Stimulated activated CD4-positive, alpha-beta T cell treated with anti-CD3 and anti-CD28 coated beads, Interleukin-4, amount 100 ng/mL, for 48 hours (primary cell): ENCODE results near the gene CYFIP1.

ENCODE experiments used
- DNase-seq, 2 donors: peaks; one replicate each; pipeline ENCODE4 v3.0.0-alpha.2; 2020; ENCODE audit warnings: low read depth in 2 of 2

CYFIP1 gene

GRCh38 chr15:22950256-22950990 is 29.7 kb downstream of the CYFIP1 start:
- DNase-seq: no peak

- DNase-seq: peak in 1 of 2 donors; percentile 4
Measured at GRCh38 chr15:22949074-22949547, 31.1 kb downstream of the CYFIP1 start.

- DNase-seq: no peak
Measured at GRCh38 chr15:22948056-22948455, 32.1 kb downstream of the CYFIP1 start.

GRCh38 chr15:22947101-22948000 is 32.8 kb downstream of the CYFIP1 start:
- DNase-seq: no peak

- DNase-seq: no peak
Measured at GRCh38 chr15:22945071-22945470, 35.1 kb downstream of the CYFIP1 start.

- DNase-seq: no peak
Measured at GRCh38 chr15:22944651-22945050, 35.5 kb downstream of the CYFIP1 start.

- no peak for DNase-seq
Measured at GRCh38 chr15:22942877-22943276, 37.3 kb downstream of the CYFIP1 start.

- no peak for DNase-seq
Measured at GRCh38 chr15:22942306-22942855, 37.8 kb downstream of the CYFIP1 start.

GRCh38 chr15:22941179-22941578 is 39.0 kb downstream of the CYFIP1 start:
- no peak for DNase-seq

- no peak for DNase-seq
Measured at GRCh38 chr15:22939652-22940061, 40.5 kb downstream of the CYFIP1 start.

- DNase-seq: no peak
Measured at GRCh38 chr15:22939051-22939450, 41.1 kb downstream of the CYFIP1 start.

GRCh38 chr15:22936577-22937472 is 43.3 kb downstream of the CYFIP1 start:
- no peak for DNase-seq

GRCh38 chr15:22933641-22934061 is 46.5 kb downstream of the CYFIP1 start:
- no peak for DNase-seq

- DNase-seq: no peak
Measured at GRCh38 chr15:22931784-22932536, 48.2 kb downstream of the CYFIP1 start.

- DNase-seq: no peak
Measured at GRCh38 chr15:22930782-22931484, 49.2 kb downstream of the CYFIP1 start.

- DNase-seq: no peak
Measured at GRCh38 chr15:22927761-22928160, 52.4 kb downstream of the CYFIP1 start.

- DNase-seq: no peak
Measured at GRCh38 chr15:22925875-22926274, 54.3 kb downstream of the CYFIP1 start.

GRCh38 chr15:22922003-22922402 is 58.2 kb downstream of the CYFIP1 start:
- DNase-seq: no peak

GRCh38 chr15:22919171-22919570 is 61.0 kb downstream of the CYFIP1 start:
- no peak for DNase-seq

GRCh38 chr15:22918596-22919140 is 61.5 kb downstream of the CYFIP1 start:
- DNase-seq: no peak
